AG09309 (cell line): Measurements from ENCODE around the gene PEX6.
"Not testable (repeated sequence)": the region's sequence is repeated elsewhere in the genome, so short reads cannot be mapped to it uniquely, and the experiment has no call there.

Experiments used
- DNase-seq: peaks from one replicate; pipeline ENCODE4 v3.0.0-alpha.2; 2010; ENCODE audit warnings: low read depth
- H3K4me3 ChIP-seq: 2 replicates; pipeline ENCODE4 v1.5.1; 2011; ENCODE audit warnings: mild to moderate bottlenecking, low read depth, low read length, moderate library complexity; ENCODE audit not compliant: control insufficient read depth
- CTCF ChIP-seq: IDR thresholded peaks from 2 replicates; pipeline ENCODE4 v1.5.1; 2011; ENCODE audit warnings: mild to moderate bottlenecking, low read depth, low read length, inconsistent platforms; ENCODE audit not compliant: insufficient read depth, control insufficient read depth; ENCODE audit errors: missing control alignments

The PEX6 gene

GRCh38 chr6:42942444-42942843 is 36.5 kb downstream of the PEX6 start:
- DNase-seq: no peak
- H3K4me3 ChIP-seq: no peak overlapping the region
- no peak for TF ChIP-seq CTCF

GRCh38 chr6:42941356-42941755 is 37.6 kb downstream of the PEX6 start:
- not testable (repeated sequence) for DNase-seq

GRCh38 chr6:42940493-42941045 is 38.4 kb downstream of the PEX6 start:
- no peak overlapping the region for H3K4me3 ChIP-seq
- TF ChIP-seq CTCF: no peak
- DNase-seq: no peak

More at GRCh38 chr6:42941356-42941755, 37.6 kb downstream of the PEX6 start:
- H3K4me3 ChIP-seq: not testable (repeated sequence)

GRCh38 chr6:42939810-42940167 is 39.2 kb downstream of the PEX6 start:
- DNase-seq: no peak
- TF ChIP-seq CTCF: no peak
- H3K4me3 ChIP-seq: no peak overlapping the region

- no peak for TF ChIP-seq CTCF
- no peak overlapping the region for H3K4me3 ChIP-seq
- no peak for DNase-seq
Measured at GRCh38 chr6:42938987-42939809, 39.8 kb downstream of the PEX6 start.

- no peak overlapping the region for H3K4me3 ChIP-seq
- DNase-seq: no peak
- TF ChIP-seq CTCF: no peak
Measured at GRCh38 chr6:42938428-42938796, 40.6 kb downstream of the PEX6 start.

- no peak overlapping the region for H3K4me3 ChIP-seq
- DNase-seq: no peak
- no peak for TF ChIP-seq CTCF
Measured at GRCh38 chr6:42937548-42938427, 41.2 kb downstream of the PEX6 start.
